HUDEP-2 (cell line): ENCODE measurements around the gene HSD17B8.

Source experiments
- DNase-seq, 76 experiments: peaks; one replicate each; lab custom pipeline; 2025; ENCODE audit not compliant: unreplicated experiment in 76 of 76; lab: John Stamatoyannopoulos, UW

HSD17B8 gene

GRCh38 chr6:33171016-33171879 lies 33.2 kb upstream of the HSD17B8 start:
- no peak for DNase-seq

GRCh38 chr6:33171880-33172687 lies 32.4 kb upstream of the HSD17B8 start:
- no peak for DNase-seq

DNA sequence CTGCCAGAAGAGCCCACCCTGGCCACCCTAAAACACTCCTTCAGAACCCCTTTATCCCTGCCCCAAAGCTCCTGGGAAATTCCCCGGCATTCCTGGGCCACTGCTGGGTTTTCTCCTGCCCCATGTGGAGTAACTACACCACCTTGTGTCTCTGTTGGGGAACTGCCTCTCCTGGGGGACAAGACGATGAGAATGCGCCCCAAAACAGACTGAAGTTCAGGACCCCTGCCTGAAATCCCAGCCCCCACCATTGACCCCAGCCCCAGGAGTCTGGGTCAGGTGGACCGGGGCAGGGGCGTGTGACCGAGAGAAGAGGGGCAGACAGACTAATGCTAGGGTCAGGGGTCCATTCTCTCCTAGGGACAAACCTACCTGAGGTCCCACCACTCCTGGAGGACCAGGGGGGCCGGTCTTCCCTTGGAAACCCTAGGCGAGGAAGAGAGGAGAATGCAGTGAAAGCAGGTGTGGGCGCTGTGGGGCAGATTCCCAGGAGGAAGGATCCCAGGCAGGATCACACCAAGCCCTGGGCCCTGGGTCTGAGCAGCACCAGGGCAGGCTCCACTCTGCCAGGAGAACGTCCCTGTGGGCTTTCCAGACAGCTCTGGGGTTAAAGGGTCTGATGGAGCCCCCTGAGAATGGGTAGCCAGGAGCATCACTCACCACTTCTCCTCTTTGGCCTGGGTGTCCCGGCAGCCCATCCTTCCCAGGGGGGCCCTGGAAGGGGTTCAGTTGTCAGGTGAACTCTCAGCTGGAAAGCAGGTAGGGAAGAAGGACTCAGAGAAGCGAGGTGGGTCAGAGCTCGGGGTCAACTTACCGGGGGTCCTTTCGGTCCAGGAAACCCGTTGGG lies 31.5 kb upstream of the HSD17B8 start:
- DNase-seq, result peak in 21 of 76 experiments; percentile 20 to 52 (median 31)

- DNase-seq, result no peak
These were observed 30.8 kb upstream of the HSD17B8 start for GRCh38 chr6:33173535-33174180.

GRCh38 chr6:33174784-33175183 lies 29.7 kb upstream of the HSD17B8 start:
- no peak for DNase-seq

- no peak for DNase-seq
These were observed 28.9 kb upstream of the HSD17B8 start for GRCh38 chr6:33175436-33176069.

- DNase-seq, result no peak
These were observed 27.5 kb upstream of the HSD17B8 start for GRCh38 chr6:33176906-33177305.

GRCh38 chr6:33177552-33178446 lies 26.7 kb upstream of the HSD17B8 start:
- DNase-seq, result no peak

DNA sequence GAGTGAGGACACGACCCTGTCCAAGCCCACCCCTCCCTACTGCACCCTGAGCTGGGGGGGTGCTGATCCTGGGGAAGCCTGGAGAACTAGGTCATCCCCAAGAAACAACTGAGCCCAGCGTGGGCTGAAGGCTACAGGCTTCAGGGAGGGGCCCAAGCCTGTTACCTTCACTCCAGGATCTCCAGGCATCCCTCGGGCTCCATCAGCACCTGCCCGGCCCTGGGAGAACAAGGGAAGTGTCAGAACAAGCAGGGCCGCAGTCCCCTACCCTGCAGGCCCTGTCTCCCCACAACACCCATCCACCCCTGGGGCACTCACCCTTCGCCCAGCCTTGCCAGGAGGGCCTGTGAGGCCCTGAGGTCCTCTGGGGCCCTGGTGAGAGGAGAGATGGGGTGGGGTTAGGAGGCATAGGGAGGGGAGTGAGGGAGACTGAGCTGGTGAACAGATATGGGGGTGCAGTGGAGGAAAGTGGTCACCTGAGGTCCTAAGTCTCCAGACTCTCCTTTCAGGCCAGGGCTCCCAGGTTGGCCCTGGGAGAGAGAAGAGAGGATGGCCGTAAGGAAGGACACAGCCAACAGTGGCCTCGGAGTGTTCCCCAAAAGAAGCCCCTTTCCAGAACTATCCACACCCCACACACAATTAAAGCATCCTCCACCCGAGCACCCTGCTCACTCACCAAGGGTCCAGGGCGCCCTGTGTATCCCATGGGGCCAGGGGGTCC lies 25.5 kb upstream of the HSD17B8 start:
- DNase-seq, result no peak

DNA sequence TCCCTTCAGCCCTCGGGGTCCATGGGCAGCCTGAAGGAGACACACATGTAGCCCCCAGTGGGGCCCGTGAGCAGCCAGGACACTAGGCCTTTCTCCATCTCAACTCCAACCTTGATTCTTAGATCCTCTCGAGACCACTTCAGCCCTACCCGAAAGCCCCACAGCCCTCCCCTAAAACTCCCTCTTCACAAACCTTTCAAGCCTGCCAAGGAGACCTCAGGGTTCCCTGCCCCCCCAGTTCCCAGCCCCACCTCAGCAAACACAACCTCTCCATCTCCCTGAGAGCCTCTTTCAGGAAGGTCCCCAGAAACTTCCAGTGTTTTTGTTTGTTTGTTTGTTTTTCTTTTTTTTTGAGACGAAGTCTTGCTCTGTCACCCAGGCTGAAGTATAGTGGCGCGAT lies 23.3 kb upstream of the HSD17B8 start:
- DNase-seq, result no peak

DNA sequence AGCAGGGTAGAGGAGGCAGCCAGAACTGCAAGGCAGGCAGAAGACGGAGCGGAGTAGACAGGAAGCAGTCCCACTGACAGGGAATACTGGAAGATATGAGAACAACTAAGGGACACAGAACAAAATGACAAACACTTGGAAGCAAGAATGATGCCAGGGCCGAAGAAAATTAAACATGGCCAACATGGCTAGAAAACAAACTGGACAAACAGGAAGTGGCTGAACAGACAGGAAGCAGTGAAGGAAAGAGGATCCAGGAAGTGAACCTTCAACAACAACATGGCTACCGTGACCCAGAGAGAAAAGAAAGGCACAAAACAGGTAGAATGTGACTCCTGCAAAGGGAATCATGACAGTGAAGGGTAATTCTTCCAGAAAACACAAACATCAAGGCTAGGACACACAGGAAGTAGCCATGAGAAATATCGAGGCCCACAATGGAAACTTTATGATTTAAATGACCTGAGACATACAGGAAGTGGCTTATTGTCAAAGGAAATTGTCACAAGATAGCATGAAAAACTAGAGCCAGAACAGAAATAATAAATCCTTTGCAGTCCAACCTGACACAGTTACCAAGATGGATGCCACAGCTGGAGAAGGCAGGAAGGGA lies 21.3 kb upstream of the HSD17B8 start:
- no peak for DNase-seq

DNA sequence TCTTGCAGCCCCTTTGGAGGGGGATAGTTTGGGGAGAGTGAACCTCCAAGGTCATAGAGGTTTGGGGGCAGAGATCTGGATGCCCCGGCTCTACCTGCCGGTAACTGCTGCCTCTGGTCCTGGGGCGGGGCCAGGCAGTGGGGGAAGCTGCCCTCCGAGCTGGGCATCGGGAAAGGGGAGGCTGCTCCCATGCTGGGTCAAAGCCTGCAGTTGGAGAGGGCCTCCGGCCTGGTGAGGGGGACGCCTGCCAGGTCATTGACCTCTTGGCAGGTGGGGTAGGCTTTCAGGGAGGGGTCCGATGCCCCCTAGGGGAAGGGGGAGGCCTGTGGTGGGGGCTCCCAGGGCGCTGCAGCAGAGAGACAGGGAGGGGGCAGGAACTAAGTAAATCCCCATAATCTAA lies 19.3 kb upstream of the HSD17B8 start:
- DNase-seq, result no peak

DNA sequence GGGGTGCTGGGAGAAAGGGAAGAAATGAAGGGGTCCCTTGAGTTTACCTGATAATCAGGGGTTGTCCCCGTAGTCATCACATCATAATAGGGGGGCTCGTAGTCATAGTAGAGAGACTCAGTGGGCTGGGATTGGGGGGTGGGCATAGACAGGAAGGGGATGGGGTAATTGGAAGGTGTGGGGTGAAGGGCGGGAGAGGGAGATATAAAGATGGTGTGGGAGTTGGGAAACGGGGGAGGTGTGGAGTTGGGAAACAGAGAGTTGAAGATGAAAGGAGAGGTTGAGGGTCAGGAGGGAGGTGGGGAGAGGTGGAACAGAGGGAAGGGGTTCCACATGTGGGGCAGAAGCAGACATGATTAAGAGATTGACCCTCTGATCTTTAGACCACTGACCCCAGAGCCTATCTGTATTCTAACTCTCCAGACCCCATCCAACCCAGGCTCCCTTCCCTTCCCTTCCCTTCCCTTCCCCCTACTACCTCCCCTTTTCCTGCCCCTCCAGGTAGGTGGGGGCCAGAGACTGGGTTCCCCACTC lies 18.7 kb upstream of the HSD17B8 start:
- DNase-seq, result no peak

- DNase-seq, result no peak
These were observed 16.6 kb upstream of the HSD17B8 start for GRCh38 chr6:33187809-33188208.

DNA sequence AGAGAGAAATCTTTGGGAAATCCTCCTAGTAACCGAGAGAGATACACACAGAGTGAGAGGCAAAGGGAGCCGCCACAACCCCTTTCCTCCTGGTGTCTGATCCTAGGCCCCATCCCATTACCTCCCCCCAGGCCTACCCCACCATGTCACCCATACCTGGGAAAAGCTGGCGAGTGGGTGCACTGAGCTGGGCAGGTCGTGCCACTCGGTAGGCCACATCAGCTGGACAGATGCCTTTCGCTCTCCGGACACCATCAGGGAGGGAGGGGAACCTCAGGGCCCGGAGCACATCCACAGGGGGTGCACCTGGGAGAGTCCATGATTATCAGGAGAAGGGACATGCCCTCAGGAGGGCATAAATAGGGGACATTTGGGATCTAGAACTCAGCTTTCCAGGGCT lies 15.3 kb upstream of the HSD17B8 start:
- DNase-seq, result no peak

DNA sequence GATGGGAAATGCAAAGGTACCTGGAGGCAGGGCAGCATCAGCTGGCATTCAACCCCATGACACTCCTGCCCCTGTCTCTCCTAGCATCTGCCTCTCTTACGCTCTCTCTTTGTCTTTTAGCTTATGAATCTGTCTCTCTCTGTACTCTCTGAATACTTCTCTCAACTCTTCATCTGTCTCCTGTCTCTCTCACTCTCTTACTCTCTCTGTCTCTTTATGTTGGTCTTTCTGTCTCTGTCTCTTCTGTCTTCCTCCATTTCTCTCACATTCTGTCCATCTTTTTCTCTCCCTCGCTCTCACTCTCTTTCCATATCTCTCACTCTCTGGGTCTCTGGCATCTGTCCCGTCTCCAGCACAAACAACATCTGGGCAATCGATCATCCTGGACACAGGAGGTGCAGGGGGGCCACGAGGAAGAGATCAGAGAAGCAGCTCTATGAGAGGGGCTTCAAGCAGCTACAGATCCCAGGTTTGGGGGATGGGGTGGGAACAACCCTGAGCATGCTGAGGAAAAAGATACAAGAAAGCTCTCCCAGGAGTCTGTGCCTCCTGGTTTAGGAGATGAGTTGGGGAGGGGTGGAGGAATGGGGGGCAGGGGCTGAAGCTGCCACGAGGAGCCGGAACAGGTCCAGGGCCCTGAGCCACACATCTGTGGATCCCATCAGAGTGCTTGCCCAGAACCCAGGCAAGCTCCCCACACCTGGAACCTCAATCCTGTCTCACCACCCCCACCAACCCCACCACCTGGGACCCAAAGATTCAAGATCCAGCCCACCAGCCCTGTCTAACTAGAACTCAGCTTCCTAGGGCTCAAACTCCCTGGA lies 14.6 kb upstream of the HSD17B8 start:
- DNase-seq, result no peak
